Gastrocnemius medialis (tissue), 4 donors: ENCODE data around the gene DHX34. TPM values are rescaled to one million over a fixed set of nuclear protein-coding genes. Genes with fewer than 3 reads are reported as not detected.

ENCODE experiments used
- ATAC-seq, 2 donors: fragments of 150-250 bp; one replicate each; pipeline ENCODE4 v1.9.1; 2016
- DNase-seq, 2 donors: peaks; one replicate each; pipeline ENCODE4 v3.0.0-alpha.2; 2019
- H3K27ac ChIP-seq, 4 donors: fragments of 200-600 bp; sonication (generic); 1 replicate in 1 of 4; 2 replicates in 3 of 4; pipeline ENCODE4 v1.5.1; 2016 to 2018; ENCODE audit warnings: mild to moderate bottlenecking in 2 of 4, moderate library complexity in 1 of 4
- H3K27me3 ChIP-seq, 3 donors: fragments of 200-600 bp; sonication (generic) in 2 of 3; 1 replicate in 1 of 3; 2 replicates in 2 of 3; pipeline versions ENCODE4 v1.5.1 to v1.6.0; 2016 to 2019; ENCODE audit warnings: mild to moderate bottlenecking in 1 of 3, moderate library complexity in 1 of 3
- H3K36me3 ChIP-seq, 2 donors: fragments of 200-600 bp; sonication (generic) in 1 of 2; one replicate each; pipeline ENCODE4 v1.5.1; 2017 to 2018
- H3K4me1 ChIP-seq, 2 donors: fragments of 200-600 bp; sonication (generic) in 1 of 2; one replicate each; pipeline ENCODE4 v1.5.1; 2016 to 2017; ENCODE audit warnings: mild to moderate bottlenecking in 2 of 2
- H3K4me3 ChIP-seq, 4 donors: fragments of 200-600 bp; sonication (generic) in 3 of 4; 1 replicate in 1 of 4; 2 replicates in 3 of 4; pipeline ENCODE4 v1.5.1; 2016 to 2019; ENCODE audit warnings: mild to moderate bottlenecking in 2 of 4
- H3K9me3 ChIP-seq, 3 donors: fragments of 200-600 bp; sonication (generic) in 2 of 3; 1 replicate in 1 of 3; 2 replicates in 2 of 3; pipeline ENCODE4 v1.5.1; 2016 to 2019
- POLR2A ChIP-seq, 2 donors: fragments of 450-650 bp; IDR thresholded peaks; one replicate each; pipeline ENCODE4 v1.6.1; 2017; ENCODE audit warnings: antibody characterized with exemption in 2 of 2, mild to moderate bottlenecking in 2 of 2, moderate library complexity in 2 of 2
- in situ Hi-C, 4 donors: fragments of 200-750 bp; cut with MboI; loops; one replicate each; pipeline versions ENCODE4 v1.15.0 to v1.8.0; 2017; ENCODE audit warnings: low sequenced_read_pairs in 4 of 4
- intact Hi-C: fragments of 100-400 bp; cut with DNase I; formaldehyde crosslinking; loops from one replicate; pipeline ENCODE4 v1.15.1; 2023; ENCODE audit warnings: low total_unique reads
- total RNA-seq, 4 donors: library from RNA; depleted of rRNA; stranded (reverse); fragments of >200 nt; gene quantifications; one replicate each; pipeline versions ENCODE4 v1.1.0 to v1.2.3, GENCODE V29; 2016
- TF ChIP-seq, protein P1 (sequence below), 5 experiments: fragments of 450-650 bp in 3 of 5; fragments of 200-600 bp in 2 of 5; sonication (generic) in 2 of 5; IDR thresholded peaks in 4 of 5; conservative IDR thresholded peaks in 1 of 5; 1 replicate in 4 of 5; 2 replicates in 1 of 5; pipeline ENCODE4 v1.5.1; 2016 to 2019; ENCODE audit warnings: antibody characterized with exemption in 5 of 5, mild to moderate bottlenecking in 3 of 5, moderate library complexity in 3 of 5

Gene DHX34
- total RNA-seq, 4 donors from 2014 or later, result 14.3 to 19.3 (median 14.7) TPM

DNA sequence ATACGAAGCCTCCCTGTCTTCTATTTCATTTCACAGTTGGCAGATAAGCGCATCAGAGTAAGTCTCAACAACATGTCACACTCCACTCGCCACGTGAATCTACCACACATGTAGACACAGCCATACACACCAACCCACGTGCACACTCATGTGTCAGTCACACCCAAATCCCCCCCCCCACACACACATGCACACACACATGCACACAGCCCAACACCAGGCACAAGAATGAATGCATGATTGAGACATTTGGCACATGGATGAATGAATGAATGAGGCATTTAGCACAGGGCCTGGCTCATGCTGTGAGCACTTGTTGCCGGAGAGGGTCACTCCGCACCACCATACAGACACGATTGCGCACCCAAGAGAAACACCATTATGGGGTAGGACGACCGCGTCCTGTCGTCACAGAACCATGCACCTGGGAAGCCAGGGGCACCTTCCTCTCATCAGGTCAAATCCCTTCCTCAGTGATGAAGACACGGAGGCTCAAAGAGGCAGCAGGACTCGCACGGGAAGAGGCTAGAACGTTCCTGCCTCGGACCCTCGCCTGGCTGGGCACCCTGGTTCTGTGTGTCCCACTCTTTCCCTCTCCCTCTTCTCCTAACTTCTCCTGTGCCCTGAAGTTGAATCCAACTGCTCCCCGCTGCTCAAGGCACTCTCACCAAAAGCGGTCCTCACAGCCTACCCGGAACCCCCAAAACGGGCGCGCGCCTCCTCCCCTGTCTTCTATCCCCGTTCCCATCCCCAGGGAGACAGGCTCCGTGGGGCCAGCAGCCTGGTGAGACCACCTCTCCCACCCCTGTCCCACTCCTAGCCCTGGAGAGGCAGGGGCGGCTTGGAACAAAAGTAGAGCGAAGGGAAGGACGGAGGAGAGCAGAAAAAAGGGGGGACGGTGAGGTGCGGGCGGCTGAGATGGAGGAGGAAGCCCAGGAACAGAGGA is 68.9 kb downstream of the DHX34 start:
- H3K27me3 ChIP-seq, result peaks cover 70 to 80% (median 77%) of the 10 kb centered on the region in 3 donors
- no peak for TF ChIP-seq POLR2A (IDR thresholded peaks at IDR 0.05)
- TF ChIP-seq, protein P1, sequence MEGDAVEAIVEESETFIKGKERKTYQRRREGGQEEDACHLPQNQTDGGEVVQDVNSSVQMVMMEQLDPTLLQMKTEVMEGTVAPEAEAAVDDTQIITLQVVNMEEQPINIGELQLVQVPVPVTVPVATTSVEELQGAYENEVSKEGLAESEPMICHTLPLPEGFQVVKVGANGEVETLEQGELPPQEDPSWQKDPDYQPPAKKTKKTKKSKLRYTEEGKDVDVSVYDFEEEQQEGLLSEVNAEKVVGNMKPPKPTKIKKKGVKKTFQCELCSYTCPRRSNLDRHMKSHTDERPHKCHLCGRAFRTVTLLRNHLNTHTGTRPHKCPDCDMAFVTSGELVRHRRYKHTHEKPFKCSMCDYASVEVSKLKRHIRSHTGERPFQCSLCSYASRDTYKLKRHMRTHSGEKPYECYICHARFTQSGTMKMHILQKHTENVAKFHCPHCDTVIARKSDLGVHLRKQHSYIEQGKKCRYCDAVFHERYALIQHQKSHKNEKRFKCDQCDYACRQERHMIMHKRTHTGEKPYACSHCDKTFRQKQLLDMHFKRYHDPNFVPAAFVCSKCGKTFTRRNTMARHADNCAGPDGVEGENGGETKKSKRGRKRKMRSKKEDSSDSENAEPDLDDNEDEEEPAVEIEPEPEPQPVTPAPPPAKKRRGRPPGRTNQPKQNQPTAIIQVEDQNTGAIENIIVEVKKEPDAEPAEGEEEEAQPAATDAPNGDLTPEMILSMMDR (IDR thresholded peaks at IDR 0.05 in 4 of 5, conservative IDR thresholded peaks at IDR 0.05 in 1 of 5), result no peak
- H3K36me3 ChIP-seq, result no peaks in the 10 kb centered on the region
- DNase-seq (no peak), ATAC-seq (no peak)
- intact Hi-C loops (no loop called here), in situ Hi-C loops (no loop called here)
- no peaks in the 10 kb centered on the region for H3K9me3 ChIP-seq
- peaks cover 0 to 10% of the 10 kb centered on the region in 2 donors for H3K4me1 ChIP-seq
- peak overlapping the region in 3 of 4 donors; percentile 35 to 38 (median 37) for H3K4me3 ChIP-seq
- no peak overlapping the region for H3K27ac ChIP-seq

DNA sequence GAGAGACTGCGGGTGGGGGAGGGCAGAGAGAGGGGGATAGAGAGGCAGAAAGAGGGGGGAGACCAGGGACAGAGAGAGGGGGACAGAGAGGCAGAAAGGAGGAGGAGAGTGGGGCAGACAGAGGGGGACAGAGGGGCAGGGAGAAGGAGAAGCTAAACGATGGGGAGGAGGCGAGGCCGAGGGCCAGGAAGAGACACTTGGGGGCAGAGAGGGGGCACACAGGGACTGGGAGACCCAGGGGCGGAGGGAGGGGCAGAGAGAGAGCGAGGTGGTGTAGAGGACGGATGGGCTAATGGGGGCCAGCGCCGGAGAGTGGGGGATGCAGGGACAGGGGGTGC is 69.5 kb downstream of the DHX34 start:
- H3K4me3 ChIP-seq, result peak overlapping the region; percentile 17 to 37 (median 30)
- H3K4me1 ChIP-seq, result peaks cover 0 to 10% of the 10 kb centered on the region in 2 donors
- intact Hi-C loops, result no loop called here
- no peak overlapping the region for H3K27ac ChIP-seq
- no peaks in the 10 kb centered on the region for H3K9me3 ChIP-seq
- in situ Hi-C loops, result no loop called here
- no peak for ATAC-seq
- no peak for DNase-seq
- TF ChIP-seq, protein P1 (IDR thresholded peaks at IDR 0.05 in 4 of 5, conservative IDR thresholded peaks at IDR 0.05 in 1 of 5), result no peak
- TF ChIP-seq POLR2A (IDR thresholded peaks at IDR 0.05), result no peak
- no peaks in the 10 kb centered on the region for H3K36me3 ChIP-seq
- H3K27me3 ChIP-seq, result peaks cover 72 to 87% (median 83%) of the 10 kb centered on the region in 3 donors

DNA sequence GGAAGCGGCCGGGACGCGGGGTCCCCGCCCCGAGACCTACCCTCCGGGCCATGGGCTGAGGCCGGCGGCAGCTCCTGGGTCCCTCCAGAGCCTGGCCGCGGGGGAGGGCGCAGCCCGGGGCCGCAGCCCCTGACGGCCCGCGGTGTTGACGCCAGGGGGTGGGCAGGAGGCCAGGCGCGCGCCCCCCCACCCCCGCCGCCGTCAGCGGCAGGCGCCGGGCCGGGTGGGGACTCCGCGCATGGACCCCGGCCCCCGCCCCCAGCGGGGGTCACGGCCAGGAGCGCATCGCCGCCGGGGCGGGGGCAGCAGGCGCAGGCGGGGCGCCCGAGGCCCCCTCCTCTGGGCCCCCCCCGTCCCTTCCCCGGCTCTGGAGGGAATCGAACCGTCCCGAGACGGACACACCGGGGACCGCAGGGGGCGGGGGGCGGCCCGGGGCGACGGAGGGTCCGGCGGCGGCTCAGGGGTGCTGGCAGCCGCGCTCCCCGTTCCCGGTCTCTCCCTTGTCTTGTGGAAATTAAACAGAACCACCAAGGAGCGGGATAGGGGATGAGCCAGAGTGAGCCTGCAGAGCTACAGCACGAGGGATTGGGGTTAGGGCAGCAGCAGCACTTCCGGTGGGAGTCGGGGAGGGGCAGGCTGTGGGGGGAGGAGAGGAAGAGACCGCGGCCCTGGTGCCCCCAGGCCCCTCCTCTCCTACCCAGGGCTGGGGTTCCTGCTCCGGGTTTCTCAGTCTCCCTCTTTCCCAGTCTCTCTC is 70.1 kb downstream of the DHX34 start, which contains the start of gene MEIS3:
Gene MEIS3, minus strand, starts transcription at position 498 of the 754 bp plus-strand sequence. Its CDS starts 446 bp downstream, at position 52.
- Histone ChIP-seq H3K4me1 (peaks cover 0 to 10% of the 10 kb centered on the region in 2 donors), H3K9me3 (no peaks in the 10 kb centered on the region), H3K27me3 (peaks cover 72 to 91% (median 84%) of the 10 kb centered on the region in 3 donors), H3K36me3 (no peaks in the 10 kb centered on the region), H3K4me3 (peak within 1 kb of the TSS; percentile 25 to 38 (median 36)), H3K27ac (no peak within 1 kb of the TSS)
- intact Hi-C loops (no loop called here), in situ Hi-C loops (no loop called here)
- DNase-seq (no peak), ATAC-seq (no peak)
- TF ChIP-seq POLR2A (IDR thresholded peaks at IDR 0.05), result no peak
- TF ChIP-seq, protein P1 (IDR thresholded peaks at IDR 0.05 in 4 of 5, conservative IDR thresholded peaks at IDR 0.05 in 1 of 5), result no peak

DNA sequence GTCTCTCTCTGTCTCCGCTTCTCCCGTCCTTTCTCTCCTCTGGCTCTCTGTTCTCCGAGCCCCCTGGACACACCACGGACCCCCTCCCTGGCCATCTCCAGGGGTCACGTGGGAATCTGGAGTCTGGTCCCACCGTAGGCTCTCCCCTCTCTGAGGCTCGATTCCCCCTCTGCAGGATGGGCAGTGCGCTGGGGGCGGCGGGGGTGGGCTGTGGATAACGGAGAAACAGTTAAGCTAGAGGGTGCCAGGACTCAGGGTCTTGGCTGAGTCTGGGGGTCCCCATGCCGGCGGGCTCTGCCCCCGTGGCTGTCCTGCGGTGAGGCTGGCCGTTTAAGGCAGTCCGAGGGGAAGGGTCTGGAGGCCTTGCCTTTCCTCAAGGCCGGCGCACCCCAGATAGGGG is 70.7 kb downstream of the DHX34 start:
- ATAC-seq, result no peak
- no peaks in the 10 kb centered on the region for H3K36me3 ChIP-seq
- H3K9me3 ChIP-seq, result no peaks in the 10 kb centered on the region
- no peak overlapping the region for H3K27ac ChIP-seq
- no peak for DNase-seq
- intact Hi-C loops, result no loop called here
- no peak overlapping the region for H3K4me3 ChIP-seq
- peaks cover 0 to 10% of the 10 kb centered on the region in 2 donors for H3K4me1 ChIP-seq
- TF ChIP-seq POLR2A (IDR thresholded peaks at IDR 0.05), result no peak
- TF ChIP-seq, protein P1 (IDR thresholded peaks at IDR 0.05 in 4 of 5, conservative IDR thresholded peaks at IDR 0.05 in 1 of 5), result no peak
- H3K27me3 ChIP-seq, result peaks cover 76 to 91% (median 86%) of the 10 kb centered on the region in 3 donors
- in situ Hi-C loops, result no loop called here
